ENCODE data around the gene TPPP.

Gene TPPP

DNA sequence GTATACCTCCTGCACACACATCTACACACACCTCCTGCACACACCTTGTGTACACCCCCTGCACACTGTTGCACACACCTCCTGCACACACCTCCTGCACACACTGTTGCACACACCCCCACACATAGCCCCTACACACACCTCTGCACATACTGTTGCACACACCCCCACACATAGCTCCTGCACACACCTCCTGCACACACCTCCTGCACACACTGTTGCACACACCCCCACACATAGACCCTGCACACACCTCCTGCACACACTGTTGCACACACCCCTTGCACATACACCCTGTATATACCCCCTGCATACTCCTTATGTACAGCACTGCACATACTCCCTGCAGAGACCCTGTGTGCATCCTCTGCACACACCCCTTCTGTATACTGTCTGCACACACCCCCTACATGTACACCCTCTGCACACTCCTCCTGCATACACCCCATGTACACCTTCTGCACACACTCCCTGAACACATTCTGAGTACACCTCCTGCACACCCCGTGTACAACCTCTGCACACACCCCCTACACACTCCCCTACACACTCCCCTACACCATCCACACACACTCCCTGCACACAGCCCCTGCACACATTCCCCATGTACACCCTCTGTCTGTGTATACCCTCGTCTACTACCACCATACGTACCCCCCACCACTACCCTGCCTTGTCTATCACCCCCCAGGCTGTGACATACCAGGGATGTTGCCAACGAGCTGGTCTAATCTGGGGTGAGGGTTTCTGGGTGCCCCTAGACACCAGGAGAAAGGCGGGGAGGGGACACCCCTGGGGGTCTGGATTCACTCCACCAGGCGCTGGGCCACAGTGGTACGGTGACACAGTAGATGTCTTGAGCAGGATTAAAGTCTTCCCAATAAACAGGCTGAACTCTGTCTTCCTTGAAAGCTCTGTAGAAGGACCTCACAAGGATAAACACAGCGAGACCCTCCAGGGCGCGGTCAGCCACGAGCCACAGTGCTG, 82.1 kb downstream of the TPPP start:
- DNase-seq (ENCODE audit: extremely low read depth in 1 of 2, low read depth in 1 of 2), result no peak

DNA sequence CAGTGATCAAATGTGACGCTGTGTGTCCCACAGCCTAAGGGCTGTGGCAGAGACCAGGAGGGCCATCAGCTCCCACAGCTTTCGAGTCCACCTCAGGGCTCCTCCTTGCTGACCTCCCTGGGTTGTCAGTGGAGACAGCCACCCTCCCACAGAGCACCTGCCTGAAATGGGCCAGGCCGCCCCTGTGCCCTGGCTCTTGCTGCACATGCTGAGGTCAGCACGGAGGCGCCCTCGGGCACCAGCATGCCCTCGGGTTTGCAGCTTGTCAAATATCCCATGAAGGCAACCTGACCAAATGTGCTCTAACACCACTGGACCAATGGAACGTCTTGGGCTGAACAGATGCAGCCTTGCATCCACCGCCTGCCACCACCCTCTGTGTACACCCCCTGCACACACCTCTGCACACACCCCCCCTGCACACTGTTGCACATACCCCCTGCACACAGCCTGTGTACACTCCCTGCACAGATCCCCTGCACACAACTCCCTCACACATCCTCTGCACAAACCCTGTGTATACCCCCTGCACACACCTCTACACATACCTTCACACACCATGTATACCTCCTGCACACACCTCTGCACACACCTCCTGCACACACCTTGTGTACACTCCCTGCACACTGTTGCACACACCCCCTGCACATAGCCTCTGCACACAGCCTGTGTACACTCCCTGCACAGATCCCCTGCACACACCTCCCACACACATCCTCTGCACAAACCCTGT, 83.0 kb downstream of the TPPP start:
- no peak for DNase-seq (ENCODE audit: extremely low read depth in 1 of 2, low read depth in 1 of 2)

Measured in activated CD8-positive, alpha-beta memory T cell treated with anti-CD3 and anti-CD28 coated beads for 1 hour (primary cell).